IPS-NIHi11 (cell line): Measurements from ENCODE around the gene TOM1.

ENCODE experiments used
- DNase-seq: peaks from one replicate; pipeline ENCODE4 v3.0.0; 2012; ENCODE audit warnings: mixed read lengths, low spot score

The TOM1 gene

GRCh38 chr22:35299673-35300499, at the start of gene TOM1:
Gene TOM1 (plus strand): TSS chr22:35299894. CDS start chr22:35299929, 35 bp downstream.
- peak; percentile 97 for DNase-seq

- DNase-seq = no peak
Observed at GRCh38 chr22:35250156-35250555, 49.5 kb upstream of the TOM1 start.

DNA sequence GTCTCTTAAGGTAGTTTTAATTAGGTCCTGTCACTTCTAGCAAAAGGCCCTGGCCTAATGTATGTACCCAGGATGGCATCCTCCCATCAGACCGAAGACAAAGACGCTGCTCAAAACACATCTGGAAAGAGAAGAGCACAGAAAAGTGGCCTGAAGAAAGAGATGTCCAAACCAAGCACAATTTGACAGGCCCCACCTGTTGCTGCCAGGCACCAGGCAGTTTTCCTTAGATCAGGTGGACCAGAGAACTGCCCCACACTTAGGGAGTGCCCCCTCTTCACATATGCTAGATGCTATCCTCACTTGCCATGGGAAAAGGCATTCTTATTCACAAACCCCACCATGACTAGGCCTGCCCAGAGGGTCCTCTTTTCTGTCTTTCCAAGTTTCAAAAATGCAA, 45.7 kb upstream of the TOM1 start:
- no peak for DNase-seq

DNA sequence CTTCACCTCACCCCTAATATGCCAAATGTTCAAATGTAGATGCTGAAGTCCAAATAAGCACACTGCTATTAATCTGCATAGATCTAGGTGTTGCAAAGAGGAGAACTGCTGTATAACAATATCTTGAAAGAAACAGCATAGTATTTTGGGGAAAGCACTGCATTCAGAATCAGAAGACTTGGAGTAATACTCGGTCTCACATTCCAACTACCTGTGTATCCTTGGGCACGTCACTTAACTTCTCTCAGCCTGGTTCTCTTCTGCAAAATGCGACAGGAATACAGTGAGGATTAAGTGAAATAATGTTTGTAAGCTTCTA, 42.7 kb upstream of the TOM1 start:
- DNase-seq = no peak

GRCh38 chr22:35257321-35258190, 42.1 kb upstream of the TOM1 start, which contains the start of gene HMGXB4:
Gene HMGXB4 (plus strand): TSS chr22:35257493. CDS start chr22:35262391, 4,898 bp downstream.
- peak; percentile 94 for DNase-seq

DNA sequence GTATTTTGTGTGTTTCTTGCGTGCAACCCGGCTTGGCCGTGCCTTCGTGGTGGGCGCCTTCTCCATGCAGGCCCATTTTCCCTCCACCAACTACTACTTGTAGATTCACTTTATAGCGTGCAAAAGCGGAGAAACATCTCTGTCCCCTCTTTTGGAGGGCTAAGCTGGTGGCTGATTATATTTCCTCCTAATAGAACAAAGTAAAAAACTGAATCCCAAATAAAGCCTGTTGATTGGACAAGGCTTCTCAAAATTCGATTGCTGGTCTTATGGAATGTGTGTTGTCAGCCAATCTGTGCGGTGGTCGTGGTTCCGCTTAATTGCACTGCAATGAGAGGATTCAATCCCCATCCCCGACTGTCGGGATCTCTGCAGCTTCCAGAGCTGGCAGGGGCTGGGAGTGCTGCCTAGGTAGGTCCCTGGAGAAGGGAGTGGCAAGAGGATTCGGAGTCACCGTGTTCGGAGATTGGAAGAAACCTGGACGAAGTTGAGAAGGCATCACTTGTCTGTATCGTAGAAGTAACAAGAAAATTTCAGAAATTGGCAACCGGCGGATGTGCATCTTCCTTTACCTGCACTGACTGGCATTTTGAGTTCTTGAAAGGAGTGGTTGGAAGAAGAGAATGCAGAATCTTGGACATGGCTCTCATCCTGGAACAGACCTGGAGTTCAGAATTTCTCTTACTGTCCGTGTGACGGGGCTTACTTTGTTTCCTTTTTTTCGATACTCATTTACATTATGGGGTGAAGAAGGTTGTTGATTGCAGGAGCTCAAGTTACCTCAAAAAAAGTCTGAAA, 41.3 kb upstream of the TOM1 start:
- peak; percentile 55 for DNase-seq

- no peak for DNase-seq
Observed at GRCh38 chr22:35264986-35265385, 34.7 kb upstream of the TOM1 start.

DNA sequence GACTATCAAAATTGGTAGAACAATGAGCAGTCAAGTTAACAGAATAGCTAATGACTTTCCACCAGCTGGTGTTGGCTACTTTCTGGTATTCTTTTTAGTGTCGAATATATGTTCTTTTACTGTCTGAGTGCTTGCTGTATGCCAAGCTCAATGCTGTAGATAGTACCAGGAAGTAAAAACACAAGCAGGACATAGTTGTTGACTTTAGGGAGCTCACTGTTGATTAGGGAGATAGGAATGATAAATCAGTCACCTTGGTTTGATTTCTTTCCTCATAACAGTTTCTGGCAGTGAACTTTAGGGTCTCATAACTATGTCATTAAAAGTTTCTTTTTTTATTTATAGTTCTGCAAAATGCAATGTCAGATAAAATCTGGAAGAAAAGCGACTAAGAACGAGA, 33.4 kb upstream of the TOM1 start:
- no peak for DNase-seq

DNA sequence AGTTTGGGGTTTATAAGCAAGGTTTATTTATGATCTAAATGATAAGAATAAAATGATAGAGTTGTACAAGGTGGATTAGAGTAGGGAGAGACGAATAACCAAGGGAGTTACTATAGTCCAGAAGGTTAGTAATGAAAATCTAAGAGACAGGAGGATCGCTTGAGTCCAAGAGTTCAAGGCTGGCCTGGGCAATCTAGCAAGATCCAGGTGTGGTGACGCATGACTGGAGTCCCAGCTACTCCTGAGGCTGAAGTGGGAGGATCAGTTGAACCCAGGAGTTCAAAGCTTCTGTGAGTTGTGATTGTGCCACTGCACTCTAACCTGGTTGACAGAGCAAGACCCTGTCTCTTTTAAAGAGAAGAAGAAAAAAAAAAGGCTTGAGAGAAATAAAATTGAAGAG, 30.1 kb upstream of the TOM1 start:
- no peak for DNase-seq

GRCh38 chr22:35274154-35274871, 25.4 kb upstream of the TOM1 start:
- DNase-seq = no peak

DNA sequence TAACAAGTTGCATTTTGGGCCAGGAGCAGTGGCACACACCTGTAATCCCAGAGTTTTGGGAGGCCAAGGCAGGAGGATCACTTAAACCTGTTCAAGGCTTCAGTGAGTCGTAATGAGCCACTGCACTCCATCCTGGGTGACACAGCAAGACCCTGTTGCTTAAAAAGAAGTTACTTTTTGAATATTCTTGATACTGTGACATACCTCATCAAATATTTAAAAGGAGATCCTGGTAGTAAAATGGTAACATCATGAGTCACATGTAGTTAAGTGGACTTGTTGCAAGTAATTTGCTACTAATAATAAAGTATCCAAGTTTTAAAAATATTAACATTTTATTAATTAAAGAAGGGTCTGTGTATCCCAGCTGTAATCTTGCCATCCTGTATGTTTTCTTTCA, 24.1 kb upstream of the TOM1 start:
- no peak for DNase-seq

DNA sequence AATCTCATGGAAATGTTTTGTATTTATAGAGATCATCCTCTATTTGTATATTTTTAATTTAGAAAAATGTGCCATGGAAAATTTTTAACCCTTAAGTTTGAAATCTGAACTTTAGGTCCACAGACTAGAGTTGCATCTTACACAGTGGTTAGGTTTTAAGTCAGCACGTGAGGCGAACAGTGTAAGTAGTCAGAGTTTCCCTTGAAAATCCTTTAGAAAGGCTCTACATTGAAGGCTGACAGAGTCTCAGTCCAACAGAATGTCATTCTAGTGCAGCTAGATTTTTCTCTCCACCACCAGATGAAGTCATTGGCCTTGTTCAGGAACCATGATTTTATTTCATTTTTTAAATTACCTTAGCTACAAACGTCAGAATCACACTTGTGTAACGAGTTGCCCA, 23.7 kb upstream of the TOM1 start:
- DNase-seq = no peak

- DNase-seq = no peak
Observed at GRCh38 chr22:35288116-35288515, 11.6 kb upstream of the TOM1 start.

GRCh38 chr22:35292786-35293185, 6.9 kb upstream of the TOM1 start:
- DNase-seq = no peak

DNA sequence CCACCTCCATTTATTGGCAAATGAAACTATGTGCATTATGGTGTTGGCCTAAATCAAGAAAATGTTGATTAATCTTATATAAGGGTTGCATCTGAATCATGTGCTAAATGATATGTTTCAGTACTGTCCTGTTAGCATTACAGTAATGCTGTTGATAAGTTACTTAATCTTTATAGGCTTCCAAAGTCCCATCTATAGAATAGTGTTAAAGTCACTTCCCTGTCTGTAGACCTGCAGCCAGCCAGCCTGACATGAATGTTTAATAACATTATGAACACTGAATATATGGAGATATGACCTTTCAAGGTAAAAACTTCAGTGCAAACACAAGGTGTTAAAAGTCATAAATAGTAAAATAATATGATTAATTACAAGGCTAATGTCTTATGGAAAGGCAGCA, 3.6 kb upstream of the TOM1 start:
- no peak for DNase-seq

DNA sequence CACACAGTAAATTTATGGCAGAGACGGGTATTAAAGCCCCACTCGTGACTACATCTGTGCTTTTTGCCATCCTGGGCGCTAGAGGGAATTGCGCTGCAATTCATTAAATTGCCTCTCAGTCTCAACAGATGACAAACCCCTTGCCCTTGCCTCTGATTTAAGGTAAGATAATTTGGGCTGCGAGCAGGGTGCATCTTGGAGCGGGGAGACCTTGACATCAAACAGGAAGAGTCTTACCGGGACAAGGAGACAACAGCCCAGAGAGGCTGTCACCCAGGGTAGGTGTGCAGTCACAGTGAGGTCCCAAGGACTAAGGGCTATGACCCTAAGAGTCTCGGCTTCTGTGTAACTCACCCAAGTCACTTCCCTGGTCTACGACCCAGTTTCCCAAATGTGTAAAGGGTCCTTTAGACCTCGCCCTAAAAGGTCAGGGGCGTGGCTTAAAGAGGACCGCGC, 449 bp upstream of the TOM1 start:
- DNase-seq = no peak

DNA sequence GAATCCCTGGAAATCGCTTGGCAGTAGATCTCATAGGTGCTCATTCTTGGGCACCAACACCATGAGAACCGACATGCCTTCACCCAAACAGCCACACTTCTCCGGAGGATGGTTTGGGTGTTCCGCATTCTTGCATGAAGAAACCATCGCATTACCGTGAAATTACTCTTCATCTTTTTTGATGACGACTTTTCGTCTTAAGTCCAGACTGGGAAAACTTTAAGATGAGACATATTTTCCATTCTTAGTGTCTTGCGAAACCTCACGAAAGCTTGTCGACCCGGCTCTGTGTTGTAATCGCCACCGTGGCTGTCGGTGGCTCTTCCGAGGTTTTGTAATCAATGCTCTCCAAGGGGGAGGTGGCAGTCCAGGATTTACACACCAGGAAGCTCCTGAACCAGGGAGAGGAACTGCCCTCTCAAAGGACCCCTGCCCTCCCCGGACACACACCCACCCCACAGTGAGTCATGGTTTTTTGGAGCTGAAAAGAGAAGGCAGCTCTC, 1.7 kb downstream of the TOM1 start:
- DNase-seq = no peak

- DNase-seq = no peak
Observed at GRCh38 chr22:35303029-35303624, 3.4 kb downstream of the TOM1 start.

GRCh38 chr22:35305525-35306070, 5.9 kb downstream of the TOM1 start:
- no peak for DNase-seq

GRCh38 chr22:35306350-35306967, 6.8 kb downstream of the TOM1 start:
- DNase-seq = no peak
